Measurements from ENCODE around the gene DCAF6.
"Not testable (repeated sequence)": the region's sequence is repeated elsewhere in the genome, so short reads cannot be mapped to it uniquely, and the experiment has no call there.

DCAF6 gene

GRCh38 chr1:167936068-167936929, at the start of gene DCAF6:
Gene DCAF6 (plus strand): TSS chr1:167936683. CDS start chr1:167936912, 229 bp downstream.
- DNase-seq = peak; percentile 95

GRCh38 chr1:167887187-167887586, 49.3 kb upstream of the DCAF6 start:
- not testable (repeated sequence) for DNase-seq

- DNase-seq = no peak
These were observed 46.1 kb upstream of the DCAF6 start for GRCh38 chr1:167890400-167890799.

GRCh38 chr1:167893798-167894197, 42.7 kb upstream of the DCAF6 start:
- no peak for DNase-seq

GRCh38 chr1:167898578-167899222, 37.8 kb upstream of the DCAF6 start:
- DNase-seq = no peak

- no peak for DNase-seq
These were observed 37.2 kb upstream of the DCAF6 start for GRCh38 chr1:167899253-167899681.

- no peak for DNase-seq
These were observed 35.6 kb upstream of the DCAF6 start for GRCh38 chr1:167900907-167901306.

- DNase-seq = no peak
These were observed 31.8 kb upstream of the DCAF6 start for GRCh38 chr1:167904652-167905130.

- DNase-seq = no peak
These were observed 31.3 kb upstream of the DCAF6 start for GRCh38 chr1:167905182-167905581.

- no peak for DNase-seq
These were observed 30.8 kb upstream of the DCAF6 start for GRCh38 chr1:167905671-167906070.

GRCh38 chr1:167909691-167910180, 26.7 kb upstream of the DCAF6 start:
- DNase-seq = no peak

- no peak for DNase-seq
These were observed 26.0 kb upstream of the DCAF6 start for GRCh38 chr1:167910530-167910929.

- no peak for DNase-seq
These were observed 25.1 kb upstream of the DCAF6 start for GRCh38 chr1:167911413-167911812.

- DNase-seq = no peak
These were observed 24.2 kb upstream of the DCAF6 start for GRCh38 chr1:167912294-167912693.

GRCh38 chr1:167913895-167914496, 22.5 kb upstream of the DCAF6 start, which contains the start of gene ADCY10:
Gene ADCY10 (minus strand): TSS chr1:167914134. CDS start chr1:167905140, 8,994 bp downstream.
- no peak for DNase-seq

- DNase-seq = no peak
These were observed 20.9 kb upstream of the DCAF6 start for GRCh38 chr1:167915569-167915968.

GRCh38 chr1:167916766-167917511, 19.5 kb upstream of the DCAF6 start:
- no peak for DNase-seq

GRCh38 chr1:167922023-167922422, 14.5 kb upstream of the DCAF6 start:
- DNase-seq = no peak

GRCh38 chr1:167922611-167923074, 13.8 kb upstream of the DCAF6 start:
- no peak for DNase-seq

- no peak for DNase-seq
These were observed 13.0 kb upstream of the DCAF6 start for GRCh38 chr1:167923324-167924056.

- no peak for DNase-seq
These were observed 12.4 kb upstream of the DCAF6 start for GRCh38 chr1:167924102-167924501.
